ENCODE data around the gene APRT. TPM values are rescaled to one million over a fixed set of nuclear protein-coding genes. Genes with fewer than 3 reads are reported as not detected.
"Not testable (repeated sequence)": the region's sequence is repeated elsewhere in the genome, so short reads cannot be mapped to it uniquely, and the experiment has no call there.

The APRT gene
- total RNA-seq, 1 donor: 70.8 TPM

DNA sequence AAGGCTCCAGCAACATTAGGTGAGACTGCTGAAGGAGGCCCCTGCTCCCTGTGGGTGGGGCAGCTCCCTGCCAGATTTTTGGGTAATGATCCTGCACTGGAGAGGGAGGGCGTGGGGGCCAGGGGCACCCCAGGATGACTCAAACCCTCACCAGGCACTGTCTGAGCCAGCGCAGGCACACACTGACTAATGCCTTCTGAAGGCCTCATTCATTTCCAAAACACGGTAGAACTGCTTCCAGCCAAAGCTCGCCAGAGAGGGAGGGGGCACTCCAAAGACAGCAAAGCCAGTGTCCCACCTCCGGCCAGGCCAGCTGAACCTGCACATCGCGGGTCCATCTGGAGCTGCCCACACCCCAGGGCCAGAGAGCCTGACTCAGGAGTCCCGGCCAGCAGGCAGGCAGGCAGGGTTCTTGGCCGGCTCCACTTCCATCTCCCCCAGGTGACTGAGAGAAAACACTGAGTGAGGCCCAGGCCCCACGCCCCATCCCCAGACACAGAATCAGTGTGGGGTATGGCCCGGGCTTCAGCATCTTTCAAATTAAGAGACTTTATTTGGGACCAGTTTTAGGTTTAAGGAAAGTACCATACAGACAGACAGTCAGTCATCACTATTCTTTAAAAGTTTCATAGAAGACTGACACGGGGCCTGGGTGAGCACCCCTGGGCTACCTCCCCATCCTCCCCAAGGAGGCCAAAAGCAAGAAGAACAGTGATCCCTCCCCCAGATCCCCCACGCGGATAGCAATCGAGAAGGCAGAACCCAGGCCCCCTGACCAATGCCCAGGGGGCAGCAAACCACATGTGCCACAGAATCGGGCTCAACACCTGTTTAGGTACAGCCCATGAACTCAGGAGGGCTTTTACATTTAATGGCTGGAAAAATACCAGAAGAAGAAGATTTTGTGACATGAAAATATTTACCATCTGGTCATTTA lies 29.0 kb downstream of the APRT start:
- no peaks in the 10 kb centered on the region for H3K27me3 ChIP-seq (ENCODE audit: insufficient read depth, low read length)
- H3K9me3 ChIP-seq (ENCODE audit: low read depth, low read length): no peaks in the 10 kb centered on the region
- peak overlapping the region; percentile 16 for H3K4me3 ChIP-seq (ENCODE audit: low read length)
- H3K4me1 ChIP-seq (ENCODE audit: insufficient read depth, low read length): peaks cover 72% of the 10 kb centered on the region

- H3K9me3 ChIP-seq (ENCODE audit: low read depth, low read length): no peaks in the 10 kb centered on the region
- H3K4me1 ChIP-seq (ENCODE audit: insufficient read depth, low read length): peaks cover 76% of the 10 kb centered on the region
- H3K27me3 ChIP-seq (ENCODE audit: insufficient read depth, low read length): no peaks in the 10 kb centered on the region
- H3K4me3 ChIP-seq (ENCODE audit: low read length): no peak overlapping the region
These were observed 30.3 kb downstream of the APRT start for GRCh38 chr16:88781140-88782077.

GRCh38 chr16:88780142-88781062 lies 31.3 kb downstream of the APRT start:
- H3K4me3 ChIP-seq (ENCODE audit: low read length): no peak overlapping the region
- H3K9me3 ChIP-seq (ENCODE audit: low read depth, low read length): no peaks in the 10 kb centered on the region
- H3K27me3 ChIP-seq (ENCODE audit: insufficient read depth, low read length): no peaks in the 10 kb centered on the region
- H3K4me1 ChIP-seq (ENCODE audit: insufficient read depth, low read length): peaks cover 71% of the 10 kb centered on the region

DNA sequence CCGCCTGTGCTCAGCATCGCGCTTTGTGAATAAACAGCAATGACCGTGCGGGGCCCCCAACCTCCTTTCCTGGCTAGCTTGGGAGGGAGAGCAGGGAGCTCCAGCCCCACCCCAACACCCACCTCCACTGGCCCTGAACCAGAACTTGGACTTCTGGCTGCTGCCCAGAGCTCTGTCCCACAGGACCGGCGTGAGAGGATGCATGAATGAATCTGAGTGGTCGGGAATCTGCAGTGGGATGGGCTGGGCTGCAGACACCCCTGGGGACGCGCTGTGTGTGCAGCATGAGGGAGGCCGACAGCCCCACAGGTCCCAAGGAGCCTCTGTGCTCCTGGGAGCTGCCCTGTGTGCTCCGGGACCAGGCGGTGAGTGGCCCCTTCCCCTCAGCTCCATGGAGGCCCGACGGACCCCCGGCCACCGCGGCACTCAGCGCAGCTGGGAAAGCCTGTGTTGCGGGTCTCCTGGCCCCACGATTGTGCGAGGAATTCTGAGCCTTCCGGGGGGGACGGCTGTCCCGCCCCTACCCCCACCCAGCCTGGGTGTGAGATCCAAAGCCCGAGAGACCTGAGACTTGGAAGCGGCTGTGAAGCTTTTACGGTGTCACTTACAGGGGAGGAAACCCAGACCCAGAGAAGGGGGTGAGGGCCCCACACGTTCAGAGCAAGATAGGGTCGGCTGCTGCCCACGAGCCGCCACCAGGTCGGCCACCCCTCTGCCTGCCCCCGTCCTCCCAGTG lies 32.2 kb downstream of the APRT start:
- Histone ChIP-seq H3K27me3 (ENCODE audit: insufficient read depth, low read length) (no peaks in the 10 kb centered on the region), H3K4me1 (ENCODE audit: insufficient read depth, low read length) (peaks cover 73% of the 10 kb centered on the region), H3K9me3 (ENCODE audit: low read depth, low read length) (no peaks in the 10 kb centered on the region), H3K4me3 (ENCODE audit: low read length) (no peak overlapping the region)

DNA sequence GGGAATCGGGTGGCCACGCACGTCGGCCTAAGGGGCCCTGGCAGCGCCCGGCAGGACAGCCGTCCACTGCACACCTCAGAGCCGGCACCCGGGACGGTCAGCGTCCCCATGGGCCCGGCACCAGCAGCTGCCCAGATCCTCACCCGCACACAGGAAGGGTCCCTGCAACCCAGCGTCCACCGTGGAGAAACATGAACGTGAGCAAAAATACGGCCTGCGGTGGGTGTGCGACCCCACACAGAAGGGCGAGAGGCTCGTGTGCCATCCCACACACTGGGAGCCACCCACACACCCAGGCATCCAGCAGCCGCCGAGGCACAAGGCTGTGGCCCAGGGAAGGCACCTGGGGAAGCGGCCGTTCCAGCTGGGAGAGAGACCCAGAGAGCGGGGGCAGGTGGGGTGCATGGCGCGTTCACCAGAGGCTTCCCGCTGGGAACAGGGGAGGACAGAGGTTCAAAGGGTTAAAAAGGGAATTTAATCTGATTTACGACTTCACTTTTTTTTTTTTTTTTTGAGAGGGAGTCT lies 33.1 kb downstream of the APRT start:
- H3K4me1 ChIP-seq (ENCODE audit: insufficient read depth, low read length): peaks cover 75% of the 10 kb centered on the region
- no peaks in the 10 kb centered on the region for H3K9me3 ChIP-seq (ENCODE audit: low read depth, low read length)
- no peak overlapping the region for H3K4me3 ChIP-seq (ENCODE audit: low read length)
- H3K27me3 ChIP-seq (ENCODE audit: insufficient read depth, low read length): no peaks in the 10 kb centered on the region

GRCh38 chr16:88778271-88778525 lies 33.5 kb downstream of the APRT start:
- Histone ChIP-seq H3K4me3 (ENCODE audit: low read length) (no peak overlapping the region), H3K4me1 (ENCODE audit: insufficient read depth, low read length) (peaks cover 71% of the 10 kb centered on the region), H3K27me3 (ENCODE audit: insufficient read depth, low read length) (no peaks in the 10 kb centered on the region), H3K9me3 (ENCODE audit: low read depth, low read length) (no peaks in the 10 kb centered on the region)

- no peaks in the 10 kb centered on the region for H3K27me3 ChIP-seq (ENCODE audit: insufficient read depth, low read length)
- peaks cover 66% of the 10 kb centered on the region for H3K4me1 ChIP-seq (ENCODE audit: insufficient read depth, low read length)
- no peak overlapping the region for H3K4me3 ChIP-seq (ENCODE audit: low read length)
- no peaks in the 10 kb centered on the region for H3K9me3 ChIP-seq (ENCODE audit: low read depth, low read length)
These were observed 34.1 kb downstream of the APRT start for GRCh38 chr16:88777471-88778270.

- Histone ChIP-seq H3K4me3 (ENCODE audit: low read length) (no peak overlapping the region), H3K4me1 (ENCODE audit: insufficient read depth, low read length) (peaks cover 54% of the 10 kb centered on the region), H3K9me3 (ENCODE audit: low read depth, low read length) (no peaks in the 10 kb centered on the region), H3K27me3 (ENCODE audit: insufficient read depth, low read length) (no peaks in the 10 kb centered on the region)
These were observed 35.9 kb downstream of the APRT start for GRCh38 chr16:88775825-88776224.

DNA sequence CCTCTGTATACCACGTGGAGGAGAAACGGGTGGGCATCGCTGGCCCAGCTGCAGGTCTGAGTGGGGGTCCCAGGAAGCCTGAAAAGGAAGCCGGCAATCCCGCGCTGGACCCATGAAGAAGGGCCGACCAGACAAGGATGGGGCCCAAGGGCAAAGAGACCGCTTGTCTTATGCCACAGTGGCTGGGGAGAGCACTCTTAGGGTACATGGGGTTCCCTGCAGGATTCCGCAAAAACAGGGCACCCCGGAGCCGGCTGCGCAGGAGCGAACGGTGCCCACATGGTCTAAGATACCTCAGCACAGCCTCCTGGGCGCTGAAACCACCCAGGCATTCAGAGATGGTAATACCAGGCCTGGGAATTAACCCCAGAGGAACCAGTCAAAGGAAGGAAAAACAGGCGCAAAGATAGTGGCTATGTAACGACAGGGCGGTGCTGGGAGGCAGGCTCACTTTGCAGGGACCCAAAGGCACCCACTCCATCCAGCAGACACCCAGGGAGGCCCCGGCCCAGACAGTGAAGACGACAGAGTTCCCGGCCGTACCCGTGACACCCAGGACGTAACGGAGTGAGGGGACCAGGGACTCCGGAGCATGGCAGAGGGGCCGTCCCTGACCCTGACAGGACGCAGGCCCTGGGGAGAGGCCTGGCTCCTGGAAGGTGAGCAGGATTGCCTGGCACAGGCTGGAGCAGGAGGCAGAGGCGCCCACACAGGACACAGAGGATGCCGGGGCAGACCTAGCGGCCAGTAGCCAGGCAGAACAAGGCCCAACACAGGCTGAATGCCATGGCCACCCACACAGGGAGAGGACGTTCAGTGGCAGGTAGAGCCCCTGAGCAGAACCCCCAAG lies 37.0 kb downstream of the APRT start:
- Histone ChIP-seq H3K9me3 (ENCODE audit: low read depth, low read length) (no peaks in the 10 kb centered on the region), H3K4me3 (ENCODE audit: low read length) (no peak overlapping the region), H3K4me1 (ENCODE audit: insufficient read depth, low read length) (peaks cover 54% of the 10 kb centered on the region)

DNA sequence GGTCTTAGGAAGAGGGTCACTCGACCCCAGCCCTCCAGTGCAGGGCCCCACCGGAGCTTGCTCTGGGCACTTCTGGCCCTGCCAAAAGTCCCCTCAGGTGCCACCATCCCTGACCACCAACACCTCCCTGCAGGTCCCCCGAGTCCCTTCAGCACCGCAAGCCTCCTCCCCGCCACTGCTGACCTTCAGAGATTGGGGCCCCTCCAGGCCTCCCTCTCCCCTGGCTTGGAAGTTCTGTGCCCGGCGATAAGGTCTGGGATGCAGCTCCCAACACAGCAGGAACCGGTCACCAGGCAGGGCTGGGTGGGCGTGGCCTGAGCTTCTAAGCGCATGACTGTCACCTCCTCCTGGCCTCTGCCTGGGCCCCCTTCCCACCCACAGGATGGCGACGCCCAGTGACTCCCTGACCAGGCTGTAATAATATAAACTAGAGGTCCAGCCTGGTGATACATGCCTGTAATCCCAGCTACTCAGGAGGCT lies 37.9 kb downstream of the APRT start:
- Histone ChIP-seq H3K4me1 (ENCODE audit: insufficient read depth, low read length) (peaks cover 54% of the 10 kb centered on the region), H3K4me3 (ENCODE audit: low read length) (no peak overlapping the region), H3K27me3 (ENCODE audit: insufficient read depth, low read length) (no peaks in the 10 kb centered on the region), H3K9me3 (ENCODE audit: low read depth, low read length) (no peaks in the 10 kb centered on the region)

More for the DNA sequence above, 37.0 kb downstream of the APRT start:
- no peaks in the 10 kb centered on the region for H3K27me3 ChIP-seq (ENCODE audit: insufficient read depth, low read length)

DNA sequence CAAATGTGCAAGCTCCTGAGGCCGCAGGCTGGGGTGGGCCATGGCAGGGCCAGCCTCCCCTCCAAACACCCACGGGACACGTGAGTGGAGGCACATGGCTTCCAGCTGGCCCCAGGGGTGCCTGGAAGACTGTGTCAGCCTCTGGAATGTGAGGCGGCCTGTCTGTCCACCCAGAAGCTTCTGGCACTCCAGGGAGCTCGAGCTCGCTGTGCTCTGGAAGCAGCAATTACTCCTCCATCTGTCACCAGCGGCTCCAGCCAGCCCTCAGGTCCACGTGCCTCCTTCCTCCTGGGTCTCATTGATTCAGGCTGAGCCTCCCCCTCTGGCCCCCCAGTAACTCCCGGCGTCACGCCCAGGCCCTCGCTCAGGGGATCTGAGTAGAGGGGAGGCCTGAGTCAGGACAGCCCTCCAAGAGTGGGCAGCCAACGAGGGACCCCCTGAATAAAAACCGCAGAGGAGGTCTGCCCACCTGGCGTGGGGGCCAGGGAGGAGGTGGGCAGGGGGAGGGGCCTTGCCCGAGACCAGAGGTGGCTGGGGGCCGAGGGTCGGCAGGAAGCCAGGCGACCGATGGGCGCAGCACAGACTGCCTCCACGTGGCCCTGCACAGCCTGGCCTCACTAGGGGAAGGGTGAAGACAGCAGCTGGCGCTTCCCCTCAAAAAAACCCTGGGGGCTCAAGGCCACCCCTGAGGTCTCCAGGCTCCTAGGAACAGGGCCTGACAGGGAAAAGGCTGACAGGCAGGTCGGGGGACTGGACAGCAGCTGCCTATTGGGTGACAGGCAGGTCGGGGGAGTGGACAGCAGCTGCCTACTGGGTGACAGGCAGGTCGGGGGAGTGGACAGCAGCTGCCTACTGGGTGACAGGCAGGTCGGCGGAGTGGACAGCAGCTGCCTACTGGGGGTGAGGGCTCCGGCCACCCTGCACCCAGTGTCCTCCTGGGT lies 38.6 kb downstream of the APRT start:
- Histone ChIP-seq H3K4me1 (ENCODE audit: insufficient read depth, low read length) (peaks cover 53% of the 10 kb centered on the region), H3K4me3 (ENCODE audit: low read length) (no peak overlapping the region), H3K9me3 (ENCODE audit: low read depth, low read length) (no peaks in the 10 kb centered on the region), H3K27me3 (ENCODE audit: insufficient read depth, low read length) (no peaks in the 10 kb centered on the region)

GRCh38 chr16:88771781-88772180 lies 39.9 kb downstream of the APRT start:
- not testable (repeated sequence) for H3K4me3 ChIP-seq (ENCODE audit: low read length); H3K27me3 ChIP-seq (ENCODE audit: insufficient read depth, low read length); H3K9me3 ChIP-seq (ENCODE audit: low read depth, low read length)
- H3K4me1 ChIP-seq (ENCODE audit: insufficient read depth, low read length): peaks cover 59% of the 10 kb centered on the region
